GM18508 (cell line): ENCODE measurements around the gene FAM209B.
"Not testable (repeated sequence)": the region's sequence is repeated elsewhere in the genome, so short reads cannot be mapped to it uniquely, and the experiment has no call there.

Experiments
- ATAC-seq: cut with Tn5 transposase; IDR thresholded peaks from one replicate; pipeline ENCODE4 v1.9.1; 2021; ENCODE audit warnings: moderate number of reproducible peaks; ENCODE audit not compliant: insufficient read depth, unreplicated experiment

Gene FAM209B

GRCh38 chr20:56527521-56527920, 5.5 kb upstream of the FAM209B start:
- ATAC-seq = no peak

GRCh38 chr20:56537997-56538396, 5.0 kb downstream of the FAM209B start:
- ATAC-seq = no peak

- no peak for ATAC-seq
These were observed 7.4 kb downstream of the FAM209B start for GRCh38 chr20:56540415-56540814.

- ATAC-seq = no peak
These were observed 9.5 kb downstream of the FAM209B start for GRCh38 chr20:56542489-56543030.

- no peak for ATAC-seq
These were observed 18.5 kb downstream of the FAM209B start for GRCh38 chr20:56551571-56551970.

GRCh38 chr20:56552911-56553629, 20.0 kb downstream of the FAM209B start:
- peak; percentile 42 for ATAC-seq

GRCh38 chr20:56554869-56555268, 21.8 kb downstream of the FAM209B start:
- peak; percentile 92 for ATAC-seq

GRCh38 chr20:56558968-56559367, 25.9 kb downstream of the FAM209B start:
- ATAC-seq = no peak

- ATAC-seq = not testable (repeated sequence)
These were observed 31.5 kb downstream of the FAM209B start for GRCh38 chr20:56564526-56564925.

GRCh38 chr20:56565511-56565910, 32.5 kb downstream of the FAM209B start:
- no peak for ATAC-seq

GRCh38 chr20:56566621-56567020, 33.6 kb downstream of the FAM209B start:
- no peak for ATAC-seq

GRCh38 chr20:56570832-56571231, 37.8 kb downstream of the FAM209B start:
- no peak for ATAC-seq

GRCh38 chr20:56572172-56572571, 39.1 kb downstream of the FAM209B start:
- no peak for ATAC-seq

GRCh38 chr20:56573986-56574385, 40.9 kb downstream of the FAM209B start:
- no peak for ATAC-seq

GRCh38 chr20:56574531-56575142, 41.6 kb downstream of the FAM209B start:
- no peak for ATAC-seq

- no peak for ATAC-seq
These were observed 42.1 kb downstream of the FAM209B start for GRCh38 chr20:56575157-56575556.

- no peak for ATAC-seq
These were observed 42.9 kb downstream of the FAM209B start for GRCh38 chr20:56575961-56576360.

GRCh38 chr20:56579301-56579710, 46.3 kb downstream of the FAM209B start:
- no peak for ATAC-seq

GRCh38 chr20:56580226-56580625, 47.2 kb downstream of the FAM209B start:
- no peak for ATAC-seq

- ATAC-seq = no peak
These were observed 48.7 kb downstream of the FAM209B start for GRCh38 chr20:56581701-56582100.

- ATAC-seq = no peak
These were observed 49.5 kb downstream of the FAM209B start for GRCh38 chr20:56582542-56582941.

GRCh38 chr20:56584916-56585315, 51.9 kb downstream of the FAM209B start:
- no peak for ATAC-seq
